ENCODE measurements around the gene DHX34. TPM values are rescaled to one million over a fixed set of nuclear protein-coding genes. Genes with fewer than 3 reads are reported as not detected.

DHX34 gene
- total and polyA plus RNA-seq, 9 of the 15 experiments (the other 6 are each of a cell fraction or from before 2014, with no cell fraction given), result 0.36 to 42.0 (median 15.0) TPM

DNA sequence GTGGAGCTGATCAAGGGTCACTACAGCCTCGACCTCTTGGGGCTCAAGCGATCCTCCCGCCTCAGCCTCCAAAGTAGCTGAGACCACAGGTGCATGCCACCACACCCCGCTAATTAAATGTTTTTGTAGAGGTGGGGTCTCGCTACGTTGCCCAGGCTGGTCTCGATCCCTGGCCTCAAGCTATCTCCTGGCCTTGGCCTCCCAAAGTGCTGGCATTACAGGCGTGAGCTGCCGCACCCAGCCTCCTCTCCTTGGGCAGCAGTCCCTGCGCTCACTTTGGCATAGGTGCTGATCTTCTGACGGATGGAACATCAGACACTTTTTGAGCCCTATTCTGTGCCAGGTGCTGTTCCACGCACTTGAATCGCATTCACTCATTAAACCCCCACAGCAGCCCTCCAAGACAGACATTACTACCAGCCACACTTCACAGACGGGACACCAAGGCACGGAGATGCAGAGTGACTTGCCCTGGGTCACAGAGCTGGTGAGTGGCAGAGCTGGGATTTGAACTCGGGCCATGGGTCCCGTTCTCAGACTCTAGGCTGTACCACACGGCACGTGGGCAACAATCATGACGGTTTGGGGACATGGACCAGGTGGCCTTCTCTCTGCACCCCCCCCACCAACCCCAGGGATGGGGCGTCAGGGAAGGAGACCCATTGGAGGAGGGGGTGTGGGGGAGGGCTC, 67.0 kb downstream of the DHX34 start:
- H3K79me2 ChIP-seq (ENCODE audit: control insufficient read depth, insufficient read depth, low read length), result no peaks in the 10 kb centered on the region
- ChIA-PET CTCF (ENCODE audit: low intra/inter-chr PET ratio) (interaction anchor here (2.1 kb wide), 1 partner anchor 120 kb away, joined by 5 read pairs; no protein-coding TSS in a partner anchor), POLR2A (interaction anchor here (1.0 kb wide), 1 partner anchor 141 kb away, joined by 3 read pairs; the partner anchor contains the start of gene INAFM1)
- in situ Hi-C loops (cut with MboI), result loop anchor here (10.0 kb wide), 1 partner anchor 261 kb away; no protein-coding TSS in a partner anchor
- H3K27ac ChIP-seq (ENCODE audit: extremely low read depth, low read depth, low read length), result no peak overlapping the region
- FAIRE-seq (no peak), ATAC-seq (no peak), DNase-seq (ENCODE audit: extremely low read depth in 1 of 4, low spot score in 3 of 4) (no peak)
- no peaks in the 10 kb centered on the region for H3K9me3 ChIP-seq (replicated peaks; ENCODE audit: control insufficient read depth, insufficient read depth, low read depth, low read length)
- intact Hi-C loops (cut with micrococcal nuclease), result no loop called here
- no peak overlapping the region; a peak in 1 of 4 replicates for H3K9ac ChIP-seq (ENCODE audit: insufficient read depth in 1 of 2, low read depth in 2 of 2, low read length in 2 of 2)
- 0 out of 2 replicates have a peak, but pooled peaks cover 8% of the 10 kb centered on the region for H4K20me1 ChIP-seq (replicated peaks; ENCODE audit: control insufficient read depth, insufficient read depth, low read length)
- peaks cover 43 to 66% of the 10 kb centered on the region in 2 experiments for H3K27me3 ChIP-seq (ENCODE audit: control insufficient read depth in 2 of 2, insufficient read depth in 2 of 2, low read length in 2 of 2)
- BruUV-seq (replicated peaks), result no TSS peak
- H3K4me1 ChIP-seq (replicated peaks in 1 of 2; ENCODE audit: control insufficient read depth in 2 of 2, insufficient read depth in 2 of 2, low read length in 2 of 2), result peaks cover 4 to 38% of the 10 kb centered on the region in 2 experiments; a peak in 4 of 5 replicates
- no peaks in the 10 kb centered on the region for H3K36me3 ChIP-seq (ENCODE audit: control insufficient read depth, insufficient read depth, low read length)
- WGBS (ENCODE audit: insufficient coverage, low coverage, missing lambda C conversion rate), result 21% methylated on average over 21 of the region's 21 CpGs
- no peak overlapping the region for H2AFZ ChIP-seq (ENCODE audit: low read depth, low read length)
- H3K4me3 ChIP-seq, result no peak overlapping the region
- peak; percentile 90 for TF ChIP-seq ZNF121 (CRISPR knock-in tag; conservative IDR thresholded peaks at IDR 0.05)
- TF ChIP-seq LARP7 (IDR thresholded peaks at IDR 0.05), result no peak
- H3K4me2 ChIP-seq (ENCODE audit: insufficient read depth, low read length), result no peak overlapping the region
- no peaks in the 10 kb centered on the region for H3K9me1 ChIP-seq (ENCODE audit: control insufficient read depth, insufficient read depth, low read length)

- in situ Hi-C loops (cut with MboI) (loop anchor here (10.0 kb wide), 1 partner anchor 262 kb away; no protein-coding TSS in a partner anchor), intact Hi-C loops (cut with micrococcal nuclease) (no loop called here)
- ATAC-seq (no peak), FAIRE-seq (no peak), DNase-seq (ENCODE audit: extremely low read depth in 1 of 4, low spot score in 3 of 4) (no peak)
- H3K27ac ChIP-seq (ENCODE audit: extremely low read depth, low read depth, low read length), result no peak overlapping the region
- no peaks in the 10 kb centered on the region for H3K36me3 ChIP-seq (ENCODE audit: control insufficient read depth, insufficient read depth, low read length)
- H3K4me3 ChIP-seq, result no peak overlapping the region
- H3K9ac ChIP-seq (ENCODE audit: insufficient read depth in 1 of 2, low read depth in 2 of 2, low read length in 2 of 2), result no peak overlapping the region
- WGBS (ENCODE audit: insufficient coverage, low coverage, missing lambda C conversion rate), result 8% methylated on average over 9 of the region's 12 CpGs
- H3K27me3 ChIP-seq (ENCODE audit: control insufficient read depth in 2 of 2, insufficient read depth in 2 of 2, low read length in 2 of 2), result peaks cover 45 to 71% of the 10 kb centered on the region in 2 experiments
- H3K9me3 ChIP-seq (replicated peaks; ENCODE audit: control insufficient read depth, insufficient read depth, low read depth, low read length), result no peaks in the 10 kb centered on the region
- no peaks in the 10 kb centered on the region for H3K9me1 ChIP-seq (ENCODE audit: control insufficient read depth, insufficient read depth, low read length)
- ChIA-PET CTCF (ENCODE audit: low intra/inter-chr PET ratio) (interaction anchor here (2.1 kb wide), 1 partner anchor 120 kb away, joined by 5 read pairs; no protein-coding TSS in a partner anchor), POLR2A (interaction anchor here (1.0 kb wide), 1 partner anchor 142 kb away, joined by 3 read pairs; the partner anchor contains the start of gene INAFM1)
- no peak overlapping the region for H2AFZ ChIP-seq (ENCODE audit: low read depth, low read length)
- BruUV-seq (replicated peaks), result no TSS peak
- 0 out of 2 replicates have a peak, but pooled peaks cover 8% of the 10 kb centered on the region for H4K20me1 ChIP-seq (replicated peaks; ENCODE audit: control insufficient read depth, insufficient read depth, low read length)
- H3K4me2 ChIP-seq (ENCODE audit: insufficient read depth, low read length), result no peak overlapping the region
- H3K79me2 ChIP-seq (ENCODE audit: control insufficient read depth, insufficient read depth, low read length), result no peaks in the 10 kb centered on the region
- peaks cover 4 to 41% of the 10 kb centered on the region in 2 experiments; a peak in 4 of 5 replicates for H3K4me1 ChIP-seq (replicated peaks in 1 of 2; ENCODE audit: control insufficient read depth in 2 of 2, insufficient read depth in 2 of 2, low read length in 2 of 2)
- TF ChIP-seq ZNF263 (CRISPR knock-in tag; IDR thresholded peaks at IDR 0.05; ENCODE audit: borderline replicate concordance), result no peak
- no peak for TF ChIP-seq GMEB1 (CRISPR knock-in tag; IDR thresholded peaks at IDR 0.05)
- TF ChIP-seq MTA3 (IDR thresholded peaks at IDR 0.05; ENCODE audit: borderline replicate concordance), result no peak
- TF ChIP-seq ZNF398 (CRISPR knock-in tag; IDR thresholded peaks at IDR 0.05), result no peak
- no peak for TF ChIP-seq ESRRA (IDR thresholded peaks at IDR 0.05; ENCODE audit: borderline replicate concordance, low read depth)
- TF ChIP-seq MCM7 (IDR thresholded peaks at IDR 0.05), result no peak
- TF ChIP-seq ETS2 (tag; IDR thresholded peaks at IDR 0.05; ENCODE audit: borderline replicate concordance, poor library complexity, severe bottlenecking), result no peak
- TF ChIP-seq SMARCC2 (IDR thresholded peaks at IDR 0.05; ENCODE audit: low read depth), result no peak
- TF ChIP-seq XRCC4 (IDR thresholded peaks at IDR 0.05; ENCODE audit: extremely low read depth, insufficient read depth, insufficient read length), result no peak
These were observed 67.5 kb downstream of the DHX34 start for GRCh38 chr19:47416643-47416985.
